Measurements from ENCODE around the gene TNP2.

DNA sequence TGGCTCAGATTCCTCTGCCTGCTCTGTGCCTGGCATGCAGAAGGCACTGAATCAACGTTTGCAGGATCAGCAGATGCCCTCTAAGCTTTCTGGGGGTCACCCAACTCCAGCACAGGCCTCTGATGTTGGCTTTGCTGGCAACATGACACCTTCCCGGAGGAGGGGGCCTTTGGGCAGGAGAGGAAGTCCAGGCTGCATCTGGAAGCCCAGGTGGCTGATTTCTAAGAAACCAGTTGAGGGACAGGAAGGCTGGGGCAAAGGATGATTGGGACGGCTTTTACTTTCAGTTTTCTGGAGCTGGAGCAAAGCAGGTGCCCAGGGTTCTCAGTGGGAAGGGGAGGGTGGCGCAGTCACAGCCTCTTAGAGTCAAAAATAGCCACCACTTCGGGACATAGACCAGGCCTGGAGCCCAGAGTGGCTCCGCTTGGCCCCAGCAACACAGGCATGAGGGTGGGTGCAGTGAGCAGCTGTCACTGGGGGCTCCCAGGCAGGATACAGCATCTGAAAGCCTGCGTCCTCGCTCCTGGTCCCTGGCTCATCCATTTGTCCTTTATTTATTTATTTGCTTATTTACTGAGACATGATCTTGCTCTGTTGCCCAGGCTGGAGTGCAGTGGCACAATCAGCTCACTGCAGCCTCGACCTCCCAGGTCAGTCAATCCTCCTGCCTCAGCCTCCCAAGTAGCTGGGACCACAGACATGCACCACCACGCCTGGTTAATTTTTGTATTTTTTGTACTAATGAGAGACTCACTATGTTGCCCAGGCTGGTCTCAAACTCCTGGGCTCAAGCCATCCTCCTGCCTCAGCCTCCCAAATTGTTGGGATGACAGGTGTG is 28.3 kb downstream of the TNP2 start:
- TF ChIP-seq CTCF (conservative IDR thresholded peaks at IDR 0.05) (no peak), ZFX (IDR thresholded peaks at IDR 0.05) (no peak)
